Nephron progenitor cell (in vitro differentiated cells): ENCODE results near the gene TNS1.

ENCODE experiments used
- DNase-seq: peaks from one replicate; pipeline ENCODE4 v3.0.0; 2021
- H3K27ac Mint-ChIP-seq: 2 replicates; pipeline ENCODE4 v1.8.0; 2021; ENCODE audit warnings: mild to moderate bottlenecking, moderate library complexity, mixed read lengths
- H3K27me3 Mint-ChIP-seq: 2 replicates; pipeline ENCODE4 v1.8.0; 2021; ENCODE audit warnings: mild to moderate bottlenecking, low read depth, mixed read lengths; ENCODE audit not compliant: poor library complexity
- H3K36me3 Mint-ChIP-seq: 2 replicates; pipeline ENCODE4 v1.8.0; 2021; ENCODE audit warnings: low read depth, mixed read lengths
- H3K4me1 Mint-ChIP-seq: 2 replicates; pipeline ENCODE4 v1.8.0; 2021; ENCODE audit warnings: mixed read lengths
- H3K4me3 Mint-ChIP-seq: 2 replicates; pipeline ENCODE4 v1.8.0; 2021; ENCODE audit warnings: mild to moderate bottlenecking, moderate library complexity, mixed read lengths
- H3K9me3 Mint-ChIP-seq: 2 replicates; pipeline ENCODE4 v1.8.0; 2021; ENCODE audit warnings: mild to moderate bottlenecking, moderate library complexity, mixed read lengths
- TF ChIP-seq, protein P1 (sequence below): fragments of 200-600 bp; sonication (generic); IDR thresholded peaks from 2 replicates; pipeline ENCODE4 v1.5.0; 2021; ENCODE audit warnings: antibody characterized with exemption

TNS1 gene

DNA sequence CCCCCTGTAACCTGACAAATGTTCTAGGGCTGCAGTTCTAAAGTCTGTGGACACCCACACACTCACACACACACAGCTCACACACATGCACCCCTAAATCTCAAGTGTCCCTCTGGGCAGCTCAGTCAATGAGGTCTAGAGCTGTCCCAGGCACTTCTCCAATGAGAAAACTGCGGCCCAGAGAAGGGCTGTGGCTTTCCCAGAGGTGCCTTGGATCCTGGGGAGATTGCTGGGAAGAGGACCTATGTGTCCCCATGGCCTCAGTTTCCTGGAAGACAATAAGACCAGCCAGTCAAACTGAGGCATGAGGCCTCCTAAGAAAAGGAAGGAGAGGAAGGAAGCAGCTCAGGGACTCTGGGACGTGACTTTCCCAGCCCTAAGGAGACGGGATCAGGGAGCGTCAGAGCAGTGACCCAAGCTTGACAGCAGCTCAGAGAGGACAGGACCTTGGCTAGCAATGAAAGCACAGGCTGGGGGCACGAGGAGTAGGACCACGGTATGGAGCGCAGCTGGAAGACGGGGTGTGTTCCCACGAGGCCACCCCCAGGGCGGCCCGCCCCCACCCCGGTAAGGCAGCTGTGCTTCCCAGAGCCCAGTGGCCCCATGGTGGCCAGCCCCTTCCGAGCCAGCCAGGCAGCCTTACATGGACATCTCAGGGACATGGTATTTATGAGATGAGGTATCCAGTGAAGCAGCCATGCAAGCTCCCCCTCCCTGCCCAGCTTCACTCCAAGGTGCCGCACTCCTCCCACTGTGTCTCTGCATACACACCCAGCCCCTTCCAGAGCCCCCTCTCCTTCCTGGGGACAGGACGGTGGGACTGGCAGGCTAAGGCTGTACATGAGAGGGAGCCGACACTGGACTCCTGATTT is 46.0 kb downstream of the TNS1 start:
- TF ChIP-seq, protein P1, sequence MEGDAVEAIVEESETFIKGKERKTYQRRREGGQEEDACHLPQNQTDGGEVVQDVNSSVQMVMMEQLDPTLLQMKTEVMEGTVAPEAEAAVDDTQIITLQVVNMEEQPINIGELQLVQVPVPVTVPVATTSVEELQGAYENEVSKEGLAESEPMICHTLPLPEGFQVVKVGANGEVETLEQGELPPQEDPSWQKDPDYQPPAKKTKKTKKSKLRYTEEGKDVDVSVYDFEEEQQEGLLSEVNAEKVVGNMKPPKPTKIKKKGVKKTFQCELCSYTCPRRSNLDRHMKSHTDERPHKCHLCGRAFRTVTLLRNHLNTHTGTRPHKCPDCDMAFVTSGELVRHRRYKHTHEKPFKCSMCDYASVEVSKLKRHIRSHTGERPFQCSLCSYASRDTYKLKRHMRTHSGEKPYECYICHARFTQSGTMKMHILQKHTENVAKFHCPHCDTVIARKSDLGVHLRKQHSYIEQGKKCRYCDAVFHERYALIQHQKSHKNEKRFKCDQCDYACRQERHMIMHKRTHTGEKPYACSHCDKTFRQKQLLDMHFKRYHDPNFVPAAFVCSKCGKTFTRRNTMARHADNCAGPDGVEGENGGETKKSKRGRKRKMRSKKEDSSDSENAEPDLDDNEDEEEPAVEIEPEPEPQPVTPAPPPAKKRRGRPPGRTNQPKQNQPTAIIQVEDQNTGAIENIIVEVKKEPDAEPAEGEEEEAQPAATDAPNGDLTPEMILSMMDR, result no peak
- Mint-ChIP-seq H3K4me3 (no peak overlapping the region), H3K9me3 (no peaks in the 10 kb centered on the region), H3K36me3 (no peaks in the 10 kb centered on the region), H3K4me1 (peaks cover 39% of the 10 kb centered on the region), H3K27ac (no peak overlapping the region), H3K27me3 (peaks cover 11% of the 10 kb centered on the region)
- no peak for DNase-seq

DNA sequence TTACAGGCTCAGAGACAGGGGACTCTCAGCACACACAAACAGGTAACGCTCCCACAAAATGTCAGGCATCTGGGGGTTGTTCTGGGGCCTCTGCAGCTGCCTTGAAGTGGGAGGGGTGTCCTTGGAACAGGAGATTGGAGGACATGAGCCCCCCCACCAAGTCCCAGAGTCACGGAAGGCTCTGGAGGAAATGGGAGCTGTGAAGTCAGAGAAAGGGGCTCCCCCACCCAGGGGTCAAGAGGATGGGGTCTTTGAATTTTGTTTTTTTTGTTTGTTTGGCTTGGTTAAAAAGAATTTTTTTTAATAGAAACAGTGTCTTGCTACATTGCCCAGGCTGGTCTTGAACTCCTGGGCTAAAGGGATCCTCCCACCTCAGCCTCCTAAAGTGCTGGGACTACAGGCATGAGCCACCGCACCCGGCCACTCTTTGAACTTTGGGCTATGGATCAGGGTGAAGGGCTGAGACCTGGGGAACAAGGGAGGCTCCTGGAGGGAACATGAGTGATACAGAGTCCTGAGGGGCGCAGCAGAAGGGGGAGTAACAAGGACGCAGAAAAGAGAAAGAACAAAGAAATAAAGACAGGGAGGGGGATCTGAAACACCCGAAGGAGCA is 46.8 kb downstream of the TNS1 start:
- Mint-ChIP-seq H3K27me3 (peaks cover 11% of the 10 kb centered on the region), H3K9me3 (no peaks in the 10 kb centered on the region), H3K36me3 (no peaks in the 10 kb centered on the region), H3K4me1 (peaks cover 42% of the 10 kb centered on the region), H3K4me3 (no peak overlapping the region), H3K27ac (peak overlapping the region; percentile 70)
- DNase-seq, result no peak
- TF ChIP-seq, protein P1, result no peak

DNA sequence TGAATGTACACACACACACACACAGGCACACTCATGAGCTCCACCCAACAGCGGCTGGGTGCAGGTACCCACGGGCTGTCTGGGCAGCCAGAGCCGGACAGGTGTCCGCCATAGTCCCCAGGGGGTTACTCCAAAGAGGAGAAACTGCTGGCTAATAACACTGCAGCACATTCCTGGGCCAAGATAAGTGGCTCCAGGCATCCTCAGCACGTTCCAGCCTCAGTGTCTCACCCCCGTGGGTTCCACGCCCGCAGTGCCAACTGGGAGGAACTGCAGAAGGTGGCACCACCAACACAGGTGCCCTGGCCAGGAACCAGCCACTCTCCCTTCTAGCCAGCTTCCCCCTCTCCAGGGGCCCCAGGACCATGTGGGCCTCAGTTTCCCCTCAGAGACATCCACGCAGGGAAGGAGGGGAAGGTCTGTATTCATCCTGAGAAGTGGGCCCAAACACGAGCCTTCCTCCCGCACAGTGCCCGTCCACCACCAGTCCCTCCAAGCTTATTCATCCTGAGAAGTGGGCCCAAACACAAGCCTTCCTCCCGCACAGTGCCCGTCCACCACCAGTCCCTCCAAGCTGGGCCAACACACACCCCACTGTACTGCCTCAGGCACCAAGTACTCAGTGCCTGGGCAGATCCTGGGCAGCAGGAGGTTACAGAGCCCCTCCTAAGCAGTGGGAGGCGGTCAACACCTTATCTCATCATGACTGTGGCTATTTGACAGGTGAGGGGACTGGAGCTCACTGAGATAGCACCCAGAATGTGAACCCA is 47.6 kb downstream of the TNS1 start:
- TF ChIP-seq, protein P1, result no peak
- H3K4me1 Mint-ChIP-seq, result peaks cover 39% of the 10 kb centered on the region
- peaks cover 11% of the 10 kb centered on the region for H3K27me3 Mint-ChIP-seq
- H3K36me3 Mint-ChIP-seq, result no peaks in the 10 kb centered on the region
- no peaks in the 10 kb centered on the region for H3K9me3 Mint-ChIP-seq
- DNase-seq, result no peak
- no peak overlapping the region for H3K4me3 Mint-ChIP-seq
- H3K27ac Mint-ChIP-seq, result no peak overlapping the region

DNA sequence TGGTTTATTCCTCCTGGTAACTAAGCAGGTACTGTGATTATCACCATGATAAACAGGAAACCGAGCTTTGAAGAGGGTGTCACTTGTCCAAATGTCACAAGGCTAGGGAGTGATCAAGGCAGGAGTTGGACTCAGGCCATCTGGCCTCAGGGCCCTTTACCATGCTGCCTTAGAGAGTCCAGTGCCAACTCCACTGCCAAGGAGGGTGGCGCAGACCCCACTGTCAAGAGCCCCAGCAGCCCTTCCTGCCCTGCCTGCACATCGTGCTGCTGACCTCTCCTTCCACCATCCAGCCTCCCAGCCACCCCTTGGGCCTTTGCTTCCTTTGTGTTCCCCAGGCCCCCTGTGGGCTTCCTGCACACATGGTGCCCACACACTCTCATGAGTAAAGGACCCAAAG is 48.3 kb downstream of the TNS1 start:
- no peaks in the 10 kb centered on the region for H3K9me3 Mint-ChIP-seq
- H3K4me3 Mint-ChIP-seq, result no peak overlapping the region
- H3K36me3 Mint-ChIP-seq, result no peaks in the 10 kb centered on the region
- DNase-seq, result no peak
- TF ChIP-seq, protein P1, result no peak
- H3K27me3 Mint-ChIP-seq, result peaks cover 11% of the 10 kb centered on the region
- peaks cover 35% of the 10 kb centered on the region for H3K4me1 Mint-ChIP-seq
- no peak overlapping the region for H3K27ac Mint-ChIP-seq

DNA sequence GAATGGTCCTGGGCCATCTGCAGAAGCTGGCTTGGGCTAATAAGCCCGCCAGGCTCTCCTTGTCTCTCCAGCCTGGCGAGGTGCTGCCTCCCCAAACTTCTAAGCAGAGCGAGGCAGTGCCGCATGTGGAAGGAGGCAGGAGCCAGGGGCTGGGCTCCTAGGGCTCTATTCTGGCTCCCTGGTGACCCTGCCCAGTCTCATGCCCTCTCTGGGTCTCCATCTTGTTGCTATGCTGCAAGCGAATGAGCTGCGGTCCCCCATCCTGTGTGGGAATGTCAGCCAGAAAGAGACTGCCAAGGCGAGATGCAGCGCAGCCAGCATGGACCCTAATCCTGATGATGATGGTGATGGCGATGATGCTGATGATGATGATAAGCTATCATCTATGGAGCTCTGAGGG is 48.7 kb downstream of the TNS1 start:
- Mint-ChIP-seq H3K27me3 (peaks cover 13% of the 10 kb centered on the region), H3K4me3 (no peak overlapping the region), H3K27ac (no peak overlapping the region), H3K4me1 (peaks cover 39% of the 10 kb centered on the region), H3K9me3 (no peaks in the 10 kb centered on the region), H3K36me3 (no peaks in the 10 kb centered on the region)
- TF ChIP-seq, protein P1, result no peak
- no peak for DNase-seq
